Effector memory CD4-positive, alpha-beta T cell (primary cell): ENCODE data around the gene NANOS2.

ENCODE experiments used
- DNase-seq, 3 donors: peaks; one replicate each; pipeline ENCODE4 v3.0.0-alpha.2; 2020
- H3K27ac ChIP-seq: 2 replicates; pipeline ENCODE4 v1.7.0; 2013; ENCODE audit warnings: mild to moderate bottlenecking, low read length, moderate library complexity; ENCODE audit not compliant: insufficient read depth, poor library complexity, severe bottlenecking
- H3K27me3 ChIP-seq: replicated peaks from 2 replicates; pipeline ENCODE4 v1.7.0; 2013; ENCODE audit warnings: mild to moderate bottlenecking, low read length; ENCODE audit not compliant: insufficient read depth, control insufficient read depth, poor library complexity, severe bottlenecking
- H3K36me3 ChIP-seq: 2 replicates; pipeline ENCODE4 v1.7.0; 2013; ENCODE audit warnings: mild to moderate bottlenecking, low read length, moderate library complexity; ENCODE audit not compliant: control insufficient read depth, insufficient read depth
- H3K4me1 ChIP-seq: 2 replicates; pipeline ENCODE4 v1.7.0; 2013; ENCODE audit warnings: low read length, mild to moderate bottlenecking; ENCODE audit not compliant: control insufficient read depth, insufficient read depth, poor library complexity, severe bottlenecking
- H3K4me3 ChIP-seq: 2 replicates; pipeline ENCODE4 v1.7.0; 2013; ENCODE audit warnings: low read length, low read depth, mild to moderate bottlenecking; ENCODE audit not compliant: insufficient read depth, poor library complexity, severe bottlenecking
- H3K9me3 ChIP-seq: 2 replicates; pipeline ENCODE4 v1.7.0; 2013; ENCODE audit warnings: mild to moderate bottlenecking, low read length, moderate library complexity; ENCODE audit not compliant: control insufficient read depth

Gene NANOS2

GRCh38 chr19:45864629-45865082 lies 49.9 kb downstream of the NANOS2 start:
- Histone ChIP-seq H3K4me3 (peak overlapping the region; percentile 40), H3K27ac (no peak overlapping the region), H3K4me1 (peaks cover 19% of the 10 kb centered on the region), H3K9me3 (no peaks in the 10 kb centered on the region), H3K27me3 (no peaks in the 10 kb centered on the region), H3K36me3 (no peaks in the 10 kb centered on the region)
- no peak for DNase-seq

GRCh38 chr19:45863840-45864628 lies 50.5 kb downstream of the NANOS2 start, which contains the start of gene FOXA3:
FOXA3 (plus strand) TSS chr19:45864326; CDS start chr19:45864457, 131 bp downstream.
- DNase-seq, result peak; percentile 37 to 41 (median 39)
- Histone ChIP-seq H3K27me3 (no peaks in the 10 kb centered on the region), H3K4me3 (peak within 1 kb of the TSS; percentile 91), H3K36me3 (no peaks in the 10 kb centered on the region), H3K27ac (no peak within 1 kb of the TSS), H3K9me3 (no peaks in the 10 kb centered on the region), H3K4me1 (peaks cover 19% of the 10 kb centered on the region)

GRCh38 chr19:45863335-45863839 lies 51.2 kb downstream of the NANOS2 start:
- Histone ChIP-seq H3K4me3 (peak overlapping the region; percentile 91), H3K9me3 (no peaks in the 10 kb centered on the region), H3K27ac (no peak overlapping the region), H3K36me3 (no peaks in the 10 kb centered on the region), H3K4me1 (peaks cover 19% of the 10 kb centered on the region), H3K27me3 (no peaks in the 10 kb centered on the region)
- DNase-seq, result no peak
